GM19023 (cell line): Measurements from ENCODE around the gene PTTG1IP.
"Not testable (repeated sequence)": the region's sequence is repeated elsewhere in the genome, so short reads cannot be mapped to it uniquely, and the experiment has no call there.

ENCODE experiments used
- ATAC-seq: cut with Tn5 transposase; IDR thresholded peaks from one replicate; pipeline ENCODE4 v1.9.1; 2021; ENCODE audit warnings: mild to moderate bottlenecking, moderate library complexity; ENCODE audit not compliant: unreplicated experiment

The PTTG1IP gene

GRCh38 chr21:44846224-44846484, 27.3 kb downstream of the PTTG1IP start:
- no peak for ATAC-seq

DNA sequence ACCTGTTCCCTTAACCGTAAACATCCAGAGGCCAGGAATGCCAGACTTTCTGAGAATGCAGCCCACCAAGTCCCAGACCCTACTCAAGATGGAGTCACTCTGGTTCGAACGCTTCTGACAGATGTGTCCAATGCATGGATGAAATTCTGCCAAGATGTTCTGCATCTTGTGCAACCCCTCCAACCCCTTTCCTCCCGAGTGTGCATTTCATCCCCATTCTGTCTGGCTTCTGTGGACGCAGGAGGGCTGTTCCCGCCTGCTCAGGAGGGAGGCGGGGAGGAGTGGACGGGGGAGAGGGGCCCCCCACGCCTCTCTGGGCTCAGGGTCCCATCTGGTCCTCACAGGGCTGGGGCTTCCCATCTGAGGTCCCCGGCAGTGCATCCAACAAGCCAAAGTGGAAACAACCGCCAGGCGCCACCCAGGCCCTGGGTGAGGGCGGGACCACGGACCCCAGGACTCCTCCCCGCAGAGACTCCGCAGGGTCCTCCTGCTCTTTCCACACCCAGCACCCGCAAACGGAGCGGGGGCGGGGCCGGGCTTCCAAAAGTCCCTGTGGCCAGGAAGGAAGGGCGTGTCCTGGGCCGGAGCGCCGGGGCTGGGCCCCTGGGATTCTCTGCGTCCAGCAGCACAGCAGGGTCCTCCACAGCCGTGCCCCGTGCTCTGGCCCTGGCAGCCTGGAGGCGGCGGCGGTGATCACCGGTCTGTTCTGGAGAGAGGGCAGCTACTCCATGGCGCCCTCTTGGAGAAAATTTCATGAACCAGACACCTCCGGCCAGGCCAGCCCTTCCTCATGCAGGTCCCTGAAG, 27.9 kb downstream of the PTTG1IP start:
- ATAC-seq = no peak

- no peak for ATAC-seq
These were observed 29.2 kb downstream of the PTTG1IP start for GRCh38 chr21:44844256-44844655.

DNA sequence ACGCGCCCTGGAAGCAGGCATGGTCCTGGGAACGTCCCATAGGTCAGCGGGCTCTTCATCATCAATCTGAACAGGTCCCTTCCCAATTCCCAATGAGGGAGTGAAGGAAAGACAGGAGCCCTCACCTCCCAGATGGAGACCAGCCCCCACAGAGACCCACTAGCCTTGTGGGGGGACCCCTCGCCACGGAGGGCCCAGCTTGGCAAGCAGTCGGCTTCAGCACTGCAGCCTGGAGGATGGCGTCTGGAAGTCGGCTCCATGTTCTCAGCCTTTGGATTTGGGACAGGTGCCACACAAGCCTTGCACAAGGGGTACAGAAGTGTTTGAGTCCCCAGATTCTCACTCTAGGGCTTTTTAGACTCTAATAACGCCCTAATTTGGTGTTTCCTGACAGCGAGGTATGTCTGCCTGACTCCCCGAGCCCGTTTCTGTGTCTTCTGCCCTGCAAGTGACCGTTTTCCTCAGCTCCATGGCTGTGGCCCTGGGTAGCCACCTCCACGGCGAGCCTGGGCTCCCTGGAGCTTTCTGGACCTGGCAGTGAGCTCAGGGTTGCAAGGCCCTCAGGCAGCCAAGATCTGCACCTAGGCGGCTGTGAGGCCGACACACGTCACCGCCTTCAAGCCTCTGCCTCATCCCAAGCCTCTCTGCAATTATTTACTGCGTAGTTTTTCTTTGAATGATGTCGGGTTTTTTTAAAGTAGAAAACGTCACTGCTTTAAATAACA, 30.6 kb downstream of the PTTG1IP start:
- ATAC-seq = no peak

- no peak for ATAC-seq
These were observed 31.4 kb downstream of the PTTG1IP start for GRCh38 chr21:44842087-44842486.

- no peak for ATAC-seq
These were observed 32.7 kb downstream of the PTTG1IP start for GRCh38 chr21:44840771-44841170.

DNA sequence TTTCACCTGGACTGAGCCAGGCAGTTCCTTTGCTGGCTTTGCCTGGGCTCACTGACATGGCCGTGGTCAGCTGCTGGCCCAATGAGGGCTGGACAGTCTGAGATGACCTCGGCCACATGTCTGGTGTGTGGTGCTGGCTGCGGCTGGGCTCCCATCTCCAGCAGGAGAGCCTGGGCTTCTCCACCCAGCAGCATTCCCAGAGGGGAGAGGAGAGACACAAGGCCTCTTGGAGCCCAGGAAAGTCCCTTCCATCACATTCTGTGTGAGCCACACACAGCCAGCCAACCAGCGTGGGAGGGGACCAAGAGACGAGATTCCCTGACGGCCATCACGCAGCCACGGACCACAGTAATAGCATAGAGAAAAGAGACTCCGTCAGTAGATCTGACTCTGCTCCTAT, 34.5 kb downstream of the PTTG1IP start:
- no peak for ATAC-seq

- no peak for ATAC-seq
These were observed 35.2 kb downstream of the PTTG1IP start for GRCh38 chr21:44838039-44838895.

DNA sequence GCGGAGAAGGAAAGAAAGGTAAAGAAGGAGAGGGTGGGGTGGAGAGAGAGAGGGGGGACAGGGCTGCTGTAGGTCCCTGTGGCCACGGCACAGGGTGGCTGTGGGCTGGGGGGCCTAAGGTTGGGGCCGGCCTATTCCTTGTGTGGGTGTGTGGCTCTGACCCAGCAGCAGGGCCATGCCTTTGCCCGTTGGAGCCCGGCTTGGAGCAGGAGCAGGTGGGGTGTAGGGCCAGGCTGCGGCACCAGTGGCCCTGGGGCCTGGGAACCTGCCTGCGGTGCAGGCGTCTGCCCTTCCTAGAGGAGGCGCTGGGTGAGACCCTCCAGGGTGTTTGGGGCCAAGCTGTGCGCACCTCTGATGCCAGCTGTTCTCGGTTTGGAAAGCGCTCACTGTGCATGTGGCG, 36.0 kb downstream of the PTTG1IP start:
- no peak for ATAC-seq

DNA sequence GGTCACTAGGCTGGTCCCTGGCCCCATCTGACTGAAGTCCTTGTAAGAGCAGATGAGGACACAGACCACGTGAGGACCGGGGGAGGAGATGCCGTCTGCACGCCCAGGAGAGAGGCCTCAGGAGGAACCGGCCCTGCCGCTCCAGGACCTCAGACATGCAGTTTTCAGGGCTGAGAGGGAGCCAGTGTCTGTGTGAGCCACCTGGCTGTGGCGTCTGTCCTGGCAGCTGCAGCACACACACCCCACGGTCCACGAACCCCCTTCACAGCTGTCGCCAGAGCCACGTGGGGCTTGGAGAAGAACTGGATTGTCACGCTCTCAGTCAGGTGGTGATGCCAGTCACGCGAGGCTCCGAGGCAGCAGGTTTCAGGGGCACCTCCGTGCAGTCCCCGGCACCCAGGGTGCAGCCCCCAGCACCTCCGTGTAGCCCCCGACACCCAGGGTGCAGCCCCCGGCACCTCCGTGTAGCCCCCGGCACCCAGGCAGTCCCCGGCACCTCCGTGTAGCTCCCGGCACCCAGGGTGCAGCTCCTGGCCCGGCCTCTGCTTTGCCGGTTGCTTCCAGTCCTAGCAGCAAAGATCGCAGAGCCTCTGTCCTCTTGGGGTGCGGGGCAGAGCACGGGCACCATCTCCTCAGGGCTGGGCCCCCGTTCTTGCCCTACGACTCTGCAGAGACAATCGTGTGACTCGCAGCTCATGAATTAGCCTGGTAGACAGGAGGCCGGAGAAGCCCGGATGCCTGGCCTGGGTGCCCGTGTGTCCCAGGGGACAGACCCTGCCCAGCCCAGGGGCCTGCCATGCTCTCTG, 36.6 kb downstream of the PTTG1IP start:
- no peak for ATAC-seq

DNA sequence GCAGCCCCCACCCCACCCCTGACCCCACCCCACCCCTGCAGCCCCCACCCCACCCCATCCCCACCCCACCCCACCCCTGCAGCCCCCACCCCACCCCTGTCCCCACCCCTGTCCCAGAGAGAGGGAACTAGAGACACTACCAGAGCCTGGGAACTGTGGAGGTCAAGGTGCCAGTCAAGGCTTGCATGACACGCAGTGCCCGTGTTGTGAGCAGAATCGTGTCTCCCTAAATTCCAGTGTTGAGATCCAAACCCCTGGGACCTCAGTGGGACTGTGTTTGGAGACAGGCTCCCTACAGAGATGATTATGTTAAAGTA, 37.2 kb downstream of the PTTG1IP start:
- ATAC-seq = no peak

DNA sequence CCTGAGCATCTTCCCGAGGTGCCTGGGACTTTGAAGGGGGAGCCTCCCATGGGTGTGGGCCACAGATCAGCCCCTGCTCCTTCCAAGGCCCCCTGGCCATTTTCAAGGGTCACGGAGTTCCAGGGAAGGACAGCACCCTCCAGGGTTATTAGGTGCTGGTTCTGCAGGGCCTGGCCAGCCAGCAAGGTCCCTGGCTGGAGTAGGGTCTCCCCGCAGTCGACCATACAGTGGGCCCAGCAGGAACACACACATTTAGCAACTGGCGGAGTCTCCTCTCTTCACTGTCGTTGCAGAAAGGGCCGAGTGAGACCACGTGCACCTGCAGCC, 37.9 kb downstream of the PTTG1IP start:
- ATAC-seq = no peak

DNA sequence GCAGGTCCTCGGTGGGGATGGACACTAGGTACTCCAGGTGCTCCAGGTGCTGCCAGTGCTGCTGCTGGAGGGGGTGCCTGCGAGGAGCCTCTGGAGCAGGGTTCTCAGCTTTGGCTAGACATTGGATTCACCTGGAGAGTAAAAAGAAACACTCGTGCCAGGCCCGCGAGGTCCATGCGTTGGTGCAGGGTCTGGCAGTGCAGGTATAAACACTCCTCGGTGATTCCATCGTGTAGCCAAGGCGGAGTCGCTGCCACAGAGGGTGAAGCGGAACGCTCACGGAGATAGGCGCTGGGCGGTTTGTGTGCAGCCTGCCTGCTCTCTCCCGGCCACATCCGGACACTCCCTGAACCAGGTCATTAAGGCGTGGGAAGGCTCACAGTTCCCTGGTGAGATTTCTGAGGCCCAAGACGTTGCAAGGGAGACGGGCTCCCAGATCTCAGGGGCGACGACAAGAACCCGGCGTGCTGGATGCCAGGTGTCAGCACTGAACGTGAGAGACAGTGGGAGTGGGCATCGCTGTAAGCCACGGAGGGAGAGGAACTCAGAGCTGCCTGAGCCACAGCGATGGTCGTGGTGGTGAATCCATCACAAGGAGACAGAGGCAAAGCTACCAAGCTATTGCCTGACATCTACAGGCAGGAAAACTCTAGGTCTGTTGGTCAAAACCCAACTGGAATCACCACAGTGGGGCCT, 38.4 kb downstream of the PTTG1IP start:
- ATAC-seq = no peak

DNA sequence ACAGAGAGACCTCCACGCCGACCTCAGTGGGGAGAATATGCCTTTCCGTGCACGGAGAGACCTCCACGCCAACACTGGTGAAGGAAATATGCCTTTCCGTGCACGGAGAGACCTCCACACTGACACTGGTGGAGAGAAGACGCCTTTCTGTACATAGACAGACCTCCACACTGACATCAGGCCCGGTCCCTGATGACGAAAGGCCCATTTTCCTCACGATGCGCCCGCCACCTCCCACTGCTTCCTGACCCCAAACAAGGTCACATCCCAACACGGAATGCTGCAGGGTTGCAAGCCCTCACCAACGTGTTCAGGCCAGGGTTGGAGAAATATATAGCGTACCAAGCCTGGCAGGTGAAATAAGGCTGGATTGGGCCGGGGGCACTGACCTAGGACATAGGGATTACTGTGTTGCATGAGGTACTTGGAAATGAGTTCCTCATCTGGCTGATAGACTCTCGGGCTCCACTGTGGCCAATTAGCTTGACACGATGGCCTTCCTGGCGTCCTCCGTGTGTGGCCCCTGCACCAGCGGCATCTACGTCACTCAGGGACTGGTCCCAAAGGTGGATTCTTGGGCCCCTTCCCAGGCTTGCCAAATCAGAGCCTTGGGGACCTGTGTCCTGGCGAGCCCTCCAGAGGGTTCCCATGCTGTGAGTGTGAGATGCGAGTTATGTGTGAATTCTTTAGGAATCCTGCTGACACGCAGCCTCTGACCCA, 39.1 kb downstream of the PTTG1IP start:
- no peak for ATAC-seq

- ATAC-seq = no peak
These were observed 39.8 kb downstream of the PTTG1IP start for GRCh38 chr21:44833663-44834062.

- ATAC-seq = not testable (repeated sequence)
These were observed 40.8 kb downstream of the PTTG1IP start for GRCh38 chr21:44832516-44833255.

DNA sequence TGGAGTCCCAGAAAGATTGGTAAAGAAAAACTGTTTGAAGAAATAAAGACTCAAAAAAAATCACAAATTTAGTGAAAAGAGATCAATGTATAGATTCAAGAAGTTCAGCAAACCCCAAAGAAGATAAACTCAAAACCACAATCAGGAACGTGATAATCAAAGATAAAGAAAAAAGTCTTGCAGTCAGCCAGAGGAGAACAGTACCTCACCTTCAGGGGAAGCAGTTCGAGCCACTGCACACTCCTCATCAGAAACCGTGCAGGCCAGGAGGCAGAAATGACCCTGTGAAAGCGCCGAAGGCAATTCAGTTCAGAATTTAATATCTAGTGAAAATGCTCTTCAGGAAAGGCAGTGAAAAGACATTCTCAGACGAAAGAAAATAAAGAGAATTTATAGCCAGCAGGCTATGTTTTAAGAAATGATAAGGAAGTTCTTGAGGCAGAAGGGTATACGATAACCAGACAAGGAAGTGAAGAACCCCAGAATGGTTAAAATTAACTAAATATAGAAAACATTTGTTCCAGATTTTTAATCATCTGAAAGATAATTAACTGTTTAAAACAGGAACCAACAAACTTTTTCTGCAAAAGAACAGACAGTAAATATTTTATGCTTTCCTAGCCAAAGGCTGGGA, 42.1 kb downstream of the PTTG1IP start:
- ATAC-seq = no peak

DNA sequence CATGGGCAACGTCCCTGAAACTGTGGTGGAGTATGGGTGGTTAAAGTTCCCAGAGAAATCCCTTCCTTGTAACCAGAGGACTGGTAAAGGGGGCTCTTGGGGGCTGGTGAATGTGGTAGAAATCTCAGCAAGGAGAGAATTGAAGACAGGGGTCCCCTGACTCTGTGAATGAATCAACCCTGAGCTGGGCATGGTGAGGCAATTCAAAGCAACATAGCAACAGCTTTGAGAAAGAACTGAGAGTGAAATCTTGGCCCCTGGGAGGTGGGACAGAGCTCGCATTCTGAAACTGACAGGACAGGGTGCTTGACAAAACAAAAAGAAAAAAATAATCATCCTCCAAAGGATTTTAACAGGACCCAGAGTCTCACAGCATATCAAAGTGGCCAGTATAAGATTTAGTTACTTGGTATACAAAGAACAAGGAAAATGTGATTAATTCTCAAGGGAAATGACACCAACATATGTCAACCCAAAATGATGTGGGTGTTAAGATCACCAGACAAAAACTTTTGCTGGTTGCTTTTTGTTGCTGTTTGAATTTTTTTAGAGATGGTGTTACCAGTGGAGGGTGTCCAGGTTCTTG, 43.9 kb downstream of the PTTG1IP start:
- ATAC-seq = no peak
